Measurements from ENCODE around the gene SH3TC1.

The SH3TC1 gene

GRCh38 chr4:8227771-8228318 lies 28.8 kb downstream of the SH3TC1 start:
- no peak for DNase-seq (ENCODE audit: low read depth, low spot score)
- no peaks in the 10 kb centered on the region for H3K36me3 ChIP-seq (ENCODE audit: insufficient read depth, low read length)
- H3K9me3 ChIP-seq (ENCODE audit: low read depth, low read length) = no peaks in the 10 kb centered on the region
- no peak overlapping the region for H3K4me3 ChIP-seq
- H3K9ac ChIP-seq (ENCODE audit: insufficient read length) = no peak overlapping the region
- no peak overlapping the region for H3K27ac ChIP-seq
- TF ChIP-seq EZH2 (IDR thresholded peaks at IDR 0.05) = no peak
- TF ChIP-seq POLR2AphosphoS5 (IDR thresholded peaks at IDR 0.05; ENCODE audit: borderline replicate concordance, low read depth, low read length) = no peak
- TF ChIP-seq FOXP2 (optimal IDR thresholded peaks at IDR 0.05; ENCODE audit: control extremely low read depth, extremely low read length, insufficient read depth) = no peak

- no peak overlapping the region for H3K4me3 ChIP-seq
- no peak overlapping the region for H3K27ac ChIP-seq
These were observed 29.5 kb downstream of the SH3TC1 start for GRCh38 chr4:8228319-8229250.

GRCh38 chr4:8229331-8229975 lies 30.4 kb downstream of the SH3TC1 start:
- DNase-seq (ENCODE audit: low read depth, low spot score) = no peak
- no peaks in the 10 kb centered on the region for H3K36me3 ChIP-seq (ENCODE audit: insufficient read depth, low read length)

More at GRCh38 chr4:8228319-8229250, 29.5 kb downstream of the SH3TC1 start:
- Histone ChIP-seq H3K9me3 (ENCODE audit: low read depth, low read length) (no peaks in the 10 kb centered on the region), H3K36me3 (ENCODE audit: insufficient read depth, low read length) (no peaks in the 10 kb centered on the region), H3K9ac (ENCODE audit: insufficient read length) (no peak overlapping the region)
- no peak for DNase-seq (ENCODE audit: low read depth, low spot score)
- TF ChIP-seq POLR2AphosphoS5 (IDR thresholded peaks at IDR 0.05; ENCODE audit: borderline replicate concordance, low read depth, low read length) (no peak), FOXP2 (optimal IDR thresholded peaks at IDR 0.05; ENCODE audit: control extremely low read depth, extremely low read length, insufficient read depth) (no peak), EZH2 (IDR thresholded peaks at IDR 0.05) (no peak)

GRCh38 chr4:8230033-8230432 lies 30.9 kb downstream of the SH3TC1 start:
- no peak overlapping the region for H3K9ac ChIP-seq (ENCODE audit: insufficient read length)
- H3K36me3 ChIP-seq (ENCODE audit: insufficient read depth, low read length) = no peaks in the 10 kb centered on the region
- H3K4me3 ChIP-seq = no peak overlapping the region
- H3K27ac ChIP-seq = no peak overlapping the region
- no peaks in the 10 kb centered on the region for H3K9me3 ChIP-seq (ENCODE audit: low read depth, low read length)
- no peak for DNase-seq (ENCODE audit: low read depth, low spot score)
- no peak for TF ChIP-seq POLR2AphosphoS5 (IDR thresholded peaks at IDR 0.05; ENCODE audit: borderline replicate concordance, low read depth, low read length)
- no peak for TF ChIP-seq EZH2 (IDR thresholded peaks at IDR 0.05)
- no peak for TF ChIP-seq FOXP2 (optimal IDR thresholded peaks at IDR 0.05; ENCODE audit: control extremely low read depth, extremely low read length, insufficient read depth)

More at GRCh38 chr4:8229331-8229975, 30.4 kb downstream of the SH3TC1 start:
- H3K27ac ChIP-seq = no peak overlapping the region
- H3K4me3 ChIP-seq = no peak overlapping the region
- no peak overlapping the region for H3K9ac ChIP-seq (ENCODE audit: insufficient read length)
- TF ChIP-seq FOXP2 (optimal IDR thresholded peaks at IDR 0.05; ENCODE audit: control extremely low read depth, extremely low read length, insufficient read depth) (no peak), EZH2 (IDR thresholded peaks at IDR 0.05) (no peak), POLR2AphosphoS5 (IDR thresholded peaks at IDR 0.05; ENCODE audit: borderline replicate concordance, low read depth, low read length) (no peak)
- H3K9me3 ChIP-seq (ENCODE audit: low read depth, low read length) = no peaks in the 10 kb centered on the region

GRCh38 chr4:8230891-8231290 lies 31.8 kb downstream of the SH3TC1 start:
- DNase-seq (ENCODE audit: low read depth, low spot score) = no peak
- Histone ChIP-seq H3K36me3 (ENCODE audit: insufficient read depth, low read length) (no peaks in the 10 kb centered on the region), H3K9ac (ENCODE audit: insufficient read length) (no peak overlapping the region), H3K27ac (no peak overlapping the region), H3K4me3 (no peak overlapping the region), H3K9me3 (ENCODE audit: low read depth, low read length) (no peaks in the 10 kb centered on the region)
- TF ChIP-seq FOXP2 (optimal IDR thresholded peaks at IDR 0.05; ENCODE audit: control extremely low read depth, extremely low read length, insufficient read depth) (no peak), POLR2AphosphoS5 (IDR thresholded peaks at IDR 0.05; ENCODE audit: borderline replicate concordance, low read depth, low read length) (no peak), EZH2 (IDR thresholded peaks at IDR 0.05) (no peak)

GRCh38 chr4:8231551-8232049 lies 32.5 kb downstream of the SH3TC1 start:
- H3K27ac ChIP-seq = no peak overlapping the region
- TF ChIP-seq FOXP2 (optimal IDR thresholded peaks at IDR 0.05; ENCODE audit: control extremely low read depth, extremely low read length, insufficient read depth) (no peak), POLR2AphosphoS5 (IDR thresholded peaks at IDR 0.05; ENCODE audit: borderline replicate concordance, low read depth, low read length) (no peak), EZH2 (IDR thresholded peaks at IDR 0.05) (no peak)
- no peak overlapping the region for H3K9ac ChIP-seq (ENCODE audit: insufficient read length)
- H3K4me3 ChIP-seq = no peak overlapping the region
- DNase-seq (ENCODE audit: low read depth, low spot score) = no peak
- H3K36me3 ChIP-seq (ENCODE audit: insufficient read depth, low read length) = no peaks in the 10 kb centered on the region
- no peaks in the 10 kb centered on the region for H3K9me3 ChIP-seq (ENCODE audit: low read depth, low read length)

GRCh38 chr4:8232748-8233147 lies 33.7 kb downstream of the SH3TC1 start:
- TF ChIP-seq FOXP2 (optimal IDR thresholded peaks at IDR 0.05; ENCODE audit: control extremely low read depth, extremely low read length, insufficient read depth) = no peak
- TF ChIP-seq EZH2 (IDR thresholded peaks at IDR 0.05) = no peak
- TF ChIP-seq POLR2AphosphoS5 (IDR thresholded peaks at IDR 0.05; ENCODE audit: borderline replicate concordance, low read depth, low read length) = no peak
- DNase-seq (ENCODE audit: low read depth, low spot score) = no peak
- H3K9ac ChIP-seq (ENCODE audit: insufficient read length) = no peak overlapping the region
- no peak overlapping the region for H3K4me3 ChIP-seq
- H3K36me3 ChIP-seq (ENCODE audit: insufficient read depth, low read length) = no peaks in the 10 kb centered on the region
- H3K27ac ChIP-seq = no peak overlapping the region
- no peaks in the 10 kb centered on the region for H3K9me3 ChIP-seq (ENCODE audit: low read depth, low read length)
